Naive thymus-derived CD4-positive, alpha-beta T cell (primary cell): ENCODE measurements around the gene CDYL. TPM values are rescaled to one million over a fixed set of nuclear protein-coding genes. Genes with fewer than 3 reads are reported as not detected.

ENCODE experiments used
- ATAC-seq: fragments of 150-1000 bp; cut with Tn5 transposase; 2 replicates; pipeline ENCODE4 v1.10.0; 2021; ENCODE audit warnings: mild to moderate bottlenecking, moderate library complexity
- CTCF ChIA-PET: fragments of 350-600 bp; sonication (Branson Sonifier 250); formaldehyde crosslinking; loops from one replicate; lab custom pipeline; 2021; ENCODE audit warnings: antibody characterized with exemption; lab: Charles Lee
- POLR2A ChIA-PET: fragments of 350-600 bp; sonication (Branson Sonifier 250); formaldehyde crosslinking; loops from one replicate; lab custom pipeline; 2021; ENCODE audit warnings: antibody characterized with exemption, inconsistent platforms; lab: Charles Lee
- DNase-seq, 9 donors: peaks; one replicate each; pipeline versions ENCODE4 v3.0.0 to v3.0.0-alpha.2; 2020 to 2022; ENCODE audit warnings: mixed read lengths in 1 of 9
- H3K27ac ChIP-seq: one replicate; pipeline ENCODE4 v1.7.0; 2013; ENCODE audit warnings: mild to moderate bottlenecking, low read depth, low read length, moderate library complexity
- H3K27me3 ChIP-seq, 2 donors: one replicate each; pipeline ENCODE4 v1.7.0; 2013; ENCODE audit warnings: low read length in 2 of 2, mild to moderate bottlenecking in 2 of 2, moderate library complexity in 2 of 2; ENCODE audit not compliant: control insufficient read depth in 2 of 2, insufficient read depth in 2 of 2
- H3K36me3 ChIP-seq, 3 experiments: 1 replicate in 2 of 3; 2 replicates in 1 of 3; pipeline ENCODE4 v1.7.0; 2013; ENCODE audit warnings: low read length in 3 of 3, mild to moderate bottlenecking in 3 of 3, moderate library complexity in 1 of 3; ENCODE audit not compliant: insufficient read depth in 3 of 3, control insufficient read depth in 2 of 3
- H3K4me1 ChIP-seq, 2 donors: one replicate each; pipeline ENCODE4 v1.7.0; 2013; ENCODE audit warnings: low read length in 2 of 2, mild to moderate bottlenecking in 2 of 2, moderate library complexity in 1 of 2; ENCODE audit not compliant: control insufficient read depth in 2 of 2, insufficient read depth in 2 of 2
- H3K4me3 ChIP-seq: 2 replicates; pipeline ENCODE4 v1.7.0; 2013; ENCODE audit warnings: mild to moderate bottlenecking, low read length
- H3K9me3 ChIP-seq, 3 experiments: 1 replicate in 2 of 3; 2 replicates in 1 of 3; pipeline ENCODE4 v1.7.0; 2013; ENCODE audit warnings: low read length in 3 of 3; ENCODE audit not compliant: control insufficient read depth in 2 of 3
- H3K27ac Mint-ChIP-seq, 9 donors: one replicate each; pipeline ENCODE4 v1.8.0; 2020 to 2022; ENCODE audit warnings: mixed read lengths in 9 of 9, mild to moderate bottlenecking in 8 of 9, moderate library complexity in 5 of 9, inconsistent platforms in 2 of 9
- H3K27me3 Mint-ChIP-seq, 5 donors: one replicate each; pipeline ENCODE4 v1.8.0; 2021 to 2022; ENCODE audit warnings: mixed read lengths in 5 of 5, mild to moderate bottlenecking in 1 of 5
- H3K36me3 Mint-ChIP-seq, 5 donors: one replicate each; pipeline ENCODE4 v1.8.0; 2020 to 2022; ENCODE audit warnings: mixed read lengths in 5 of 5, mild to moderate bottlenecking in 3 of 5, inconsistent platforms in 1 of 5
- H3K4me1 Mint-ChIP-seq, 7 donors: one replicate each; pipeline ENCODE4 v1.8.0; 2020 to 2022; ENCODE audit warnings: mixed read lengths in 7 of 7, mild to moderate bottlenecking in 3 of 7, inconsistent platforms in 1 of 7
- H3K4me3 Mint-ChIP-seq, 10 donors: one replicate each; pipeline ENCODE4 v1.8.0; 2020 to 2022; ENCODE audit warnings: mild to moderate bottlenecking in 10 of 10, mixed read lengths in 10 of 10, moderate library complexity in 6 of 10, inconsistent platforms in 2 of 10
- H3K9me3 Mint-ChIP-seq, 11 donors: one replicate each; pipeline ENCODE4 v1.8.0; 2020 to 2022; ENCODE audit warnings: mixed read lengths in 11 of 11, mild to moderate bottlenecking in 4 of 11, inconsistent platforms in 1 of 11, moderate library complexity in 1 of 11
- intact Hi-C, 2 donors: fragments of 100-400 bp; cut with micrococcal nuclease; formaldehyde crosslinking; loops; one replicate each; pipeline ENCODE4 v1.15.1; 2023
- polyA plus RNA-seq, 2 donors: library from polyadenylated mRNA; unstranded; fragments of 300-500 nt; fragmentation: Illumina TruSeq; gene quantifications; one replicate each; pipeline ENCODE4 v1.2.3, GENCODE V29; 2021
- total RNA-seq, 6 experiments: library from RNA in 5 of 6; stranded (reverse) in 5 of 6; gene quantifications; 1 replicate in 5 of 6; 2 replicates in 1 of 6; pipeline ENCODE4 v1.2.3 and lab custom pipeline; 2021 to 2026

CDYL gene
- total and polyA plus RNA-seq, 7 experiments from 2014 or later, result 3.6 to 43.3 (median 32.3) TPM

DNA sequence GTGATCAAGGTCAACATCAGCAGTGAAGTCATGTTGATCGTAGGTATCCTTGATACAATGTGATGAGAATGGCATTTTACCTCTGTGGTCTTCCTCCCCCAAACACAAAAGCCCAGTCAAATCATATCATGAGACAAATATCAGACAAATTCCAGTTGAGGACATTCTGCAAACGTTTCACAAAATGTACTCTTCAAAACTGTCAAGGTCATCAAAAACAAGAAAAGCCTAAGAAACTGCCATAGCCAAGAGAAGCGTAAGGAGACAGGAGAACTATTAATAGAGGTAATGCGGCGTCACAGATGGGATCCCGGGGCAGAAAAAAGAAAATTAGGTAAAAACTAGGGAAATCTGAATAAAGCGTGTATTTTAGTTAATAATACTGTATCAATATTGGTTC is 7.4 kb upstream of the CDYL start:
- Mint-ChIP-seq H3K27me3 (peaks cover 0 to 37% (median 0%) of the 10 kb centered on the region in 5 donors), H3K4me3 (no peak overlapping the region), H3K27ac (no peak overlapping the region), H3K9me3 (peaks cover 0 to 22% (median 6%) of the 10 kb centered on the region in 11 donors), H3K36me3 (no peaks in the 10 kb centered on the region), H3K4me1 (peaks cover 0 to 3% (median 0%) of the 10 kb centered on the region in 7 donors)
- H3K36me3 ChIP-seq, result no peaks in the 10 kb centered on the region
- intact Hi-C loops, result no loop called here
- no peaks in the 10 kb centered on the region for H3K4me1 ChIP-seq
- ChIA-PET POLR2A (no interaction called here), CTCF (no interaction called here)
- ATAC-seq, result no peak
- no peaks in the 10 kb centered on the region for H3K27me3 ChIP-seq
- no peak for DNase-seq
- H3K27ac ChIP-seq, result no peak overlapping the region
- no peaks in the 10 kb centered on the region for H3K9me3 ChIP-seq
- no peak overlapping the region for H3K4me3 ChIP-seq

DNA sequence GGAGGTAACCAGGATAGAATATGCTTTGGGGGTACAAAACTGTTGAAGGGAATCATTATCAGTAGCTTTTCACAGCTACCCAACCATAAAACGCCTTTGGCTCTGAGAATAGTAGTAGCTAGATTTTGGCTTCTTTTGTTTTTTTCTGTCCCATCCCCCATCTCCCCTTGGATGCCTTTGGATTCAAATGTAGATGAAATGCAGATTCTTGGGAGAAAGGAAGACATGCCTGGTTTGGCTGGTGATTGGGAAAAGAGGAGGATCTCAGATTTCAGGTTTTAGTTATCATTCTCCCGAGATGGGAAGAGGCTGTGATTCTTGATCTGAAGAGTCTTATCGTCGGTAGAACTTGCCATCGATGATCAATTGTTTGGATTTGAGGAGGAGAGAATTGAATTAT is 3.5 kb upstream of the CDYL start:
- Histone ChIP-seq H3K27me3 (no peaks in the 10 kb centered on the region), H3K36me3 (no peaks in the 10 kb centered on the region), H3K4me3 (no peak overlapping the region), H3K27ac (no peak overlapping the region), H3K4me1 (peaks cover 0 to 7% of the 10 kb centered on the region in 2 donors), H3K9me3 (no peaks in the 10 kb centered on the region)
- ChIA-PET CTCF (no interaction called here), POLR2A (no interaction called here)
- intact Hi-C loops, result loop anchor here in 1 of 2 donors (10.0 kb wide), 1 partner anchor 1768 kb away; no protein-coding TSS in a partner anchor
- DNase-seq (no peak), ATAC-seq (no peak)
- H3K27ac Mint-ChIP-seq, result no peak overlapping the region
- H3K36me3 Mint-ChIP-seq, result peaks cover 0 to 3% (median 0%) of the 10 kb centered on the region in 5 donors
- H3K9me3 Mint-ChIP-seq, result peaks cover 0 to 11% (median 3%) of the 10 kb centered on the region in 11 donors
- peaks cover 14 to 19% (median 16%) of the 10 kb centered on the region in 7 donors for H3K4me1 Mint-ChIP-seq
- H3K4me3 Mint-ChIP-seq, result no peak overlapping the region
- H3K27me3 Mint-ChIP-seq, result peaks cover 0 to 44% (median 0%) of the 10 kb centered on the region in 5 donors

DNA sequence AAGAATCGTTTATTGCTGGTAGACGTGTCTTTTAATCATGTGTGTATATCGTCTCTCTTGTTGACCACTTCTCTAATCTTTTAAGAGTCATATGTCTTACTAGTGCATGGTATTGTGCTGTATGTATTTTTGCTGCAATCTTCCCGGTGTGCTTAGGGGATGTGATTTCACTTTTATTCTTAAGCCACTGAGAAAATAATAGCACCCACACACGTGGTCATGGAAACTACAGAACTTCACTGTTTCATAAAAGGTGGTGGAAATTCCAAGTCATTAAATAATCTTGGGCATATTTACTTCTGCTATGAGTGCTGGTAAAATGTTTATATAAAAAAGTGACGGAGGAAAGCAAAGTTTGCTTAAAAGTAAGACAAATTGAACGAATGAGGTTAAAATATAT is 3.0 kb upstream of the CDYL start:
- ATAC-seq, result no peak
- no peak overlapping the region for H3K4me3 Mint-ChIP-seq
- POLR2A ChIA-PET, result no interaction called here
- peaks cover 18 to 23% (median 20%) of the 10 kb centered on the region in 7 donors for H3K4me1 Mint-ChIP-seq
- peaks cover 0 to 10% of the 10 kb centered on the region in 2 donors for H3K4me1 ChIP-seq
- peaks cover 0 to 40% (median 0%) of the 10 kb centered on the region in 5 donors for H3K27me3 Mint-ChIP-seq
- intact Hi-C loops, result loop anchor here in 1 of 2 donors (10.0 kb wide), 1 partner anchor 1768 kb away; no protein-coding TSS in a partner anchor
- H3K4me3 ChIP-seq, result no peak overlapping the region
- no peaks in the 10 kb centered on the region for H3K27me3 ChIP-seq
- H3K27ac Mint-ChIP-seq, result no peak overlapping the region
- H3K9me3 ChIP-seq, result no peaks in the 10 kb centered on the region
- no peaks in the 10 kb centered on the region for H3K36me3 ChIP-seq
- no peak for DNase-seq
- CTCF ChIA-PET, result no interaction called here
- H3K36me3 Mint-ChIP-seq, result peaks cover 0 to 7% (median 0%) of the 10 kb centered on the region in 5 donors
- peaks cover 0 to 12% (median 4%) of the 10 kb centered on the region in 11 donors for H3K9me3 Mint-ChIP-seq
- no peak overlapping the region for H3K27ac ChIP-seq

DNA sequence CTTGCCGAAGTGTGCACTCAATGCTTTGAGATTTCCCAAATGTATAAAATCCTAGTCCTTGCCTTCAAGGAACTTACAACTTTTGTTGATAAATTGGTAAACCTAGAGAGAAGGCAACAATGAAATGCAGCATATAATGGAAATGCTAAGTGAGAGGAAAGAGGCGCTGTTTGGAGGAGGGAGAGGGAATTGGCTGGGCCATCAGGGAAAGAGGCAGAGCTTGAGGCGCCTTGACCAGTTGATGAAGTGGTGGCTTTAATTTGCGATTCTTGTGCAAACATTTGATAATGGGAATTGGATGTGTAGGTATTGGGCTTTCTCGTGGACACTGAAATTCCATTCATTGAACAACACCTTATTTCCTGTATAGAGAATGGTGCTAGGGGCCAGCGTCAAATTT is 1.9 kb upstream of the CDYL start:
- no peaks in the 10 kb centered on the region for H3K9me3 ChIP-seq
- no peaks in the 10 kb centered on the region for H3K27me3 ChIP-seq
- intact Hi-C loops, result loop anchor here in 1 of 2 donors (2.0 to 10.0 kb wide), 2 partner anchors 753 to 1769 kb away; a partner anchor contains a TSS
- ATAC-seq (no peak), DNase-seq (no peak)
- peaks cover 0 to 10% of the 10 kb centered on the region in 2 donors for H3K4me1 ChIP-seq
- Mint-ChIP-seq H3K4me3 (peak overlapping the region; percentile 84 to 96 (median 93)), H3K4me1 (peaks cover 27 to 35% (median 31%) of the 10 kb centered on the region in 7 donors), H3K27me3 (peaks cover 0 to 38% (median 0%) of the 10 kb centered on the region in 5 donors), H3K36me3 (peaks cover 0 to 15% (median 0%) of the 10 kb centered on the region in 5 donors), H3K9me3 (peaks cover 0 to 20% (median 4%) of the 10 kb centered on the region in 11 donors), H3K27ac (peak overlapping the region; percentile 51 to 94 (median 87))
- H3K27ac ChIP-seq, result no peak overlapping the region
- no peaks in the 10 kb centered on the region for H3K36me3 ChIP-seq
- ChIA-PET POLR2A (interaction anchor here (0.6 kb wide), 1 partner anchor 1746 kb away, joined by 3 read pairs; no protein-coding TSS in a partner anchor), CTCF (no interaction called here)
- H3K4me3 ChIP-seq, result no peak overlapping the region

DNA sequence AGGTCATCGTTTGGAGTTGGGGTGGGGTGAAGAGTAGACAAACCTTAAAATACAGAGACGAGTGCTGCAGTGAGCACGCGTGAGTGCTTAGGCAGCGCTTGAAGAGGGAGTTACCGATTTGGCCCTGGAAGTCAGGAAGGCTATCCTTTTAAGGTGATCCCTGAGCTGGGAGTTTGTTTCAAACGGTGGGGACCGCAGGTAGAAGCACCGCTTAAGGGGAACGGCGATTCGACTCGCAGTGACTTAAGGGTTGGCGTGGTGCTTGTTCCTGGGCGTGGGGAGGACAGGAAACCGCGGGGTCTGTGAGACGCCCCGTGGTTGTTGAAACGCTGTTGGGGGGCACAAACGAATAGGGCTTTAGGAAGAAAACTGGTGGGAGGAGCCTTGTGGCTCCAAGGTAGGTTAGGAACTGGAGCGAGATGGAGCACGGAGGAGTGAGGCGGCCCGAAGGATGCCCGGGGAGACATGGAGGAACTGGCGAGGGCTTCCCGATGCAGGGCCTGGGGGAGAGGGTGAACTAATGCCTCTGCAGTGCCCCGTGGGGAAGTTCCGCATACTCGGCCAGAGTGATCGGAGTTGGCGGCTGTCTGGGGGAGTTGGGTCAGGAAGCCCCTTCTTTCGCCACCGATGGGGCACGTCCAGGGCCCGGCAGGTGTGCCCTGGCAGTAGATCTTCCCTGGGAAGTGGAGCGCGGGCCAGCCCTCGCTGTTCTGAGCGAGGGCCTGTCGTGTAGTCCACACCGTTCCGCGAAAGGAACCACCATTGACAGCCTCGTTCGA is 1.3 kb upstream of the CDYL start:
- peaks cover 28 to 39% (median 37%) of the 10 kb centered on the region in 7 donors for H3K4me1 Mint-ChIP-seq
- ChIA-PET CTCF (no interaction called here), POLR2A (interaction anchor here (1.7 kb wide), 1 partner anchor 11 kb away, joined by 5 read pairs; no protein-coding TSS in a partner anchor)
- peaks cover 0 to 17% (median 0%) of the 10 kb centered on the region in 5 donors for H3K36me3 Mint-ChIP-seq
- peak overlapping the region; percentile 51 to 94 (median 87) for H3K27ac Mint-ChIP-seq
- Histone ChIP-seq H3K9me3 (no peaks in the 10 kb centered on the region), H3K27ac (peak overlapping the region; percentile 33), H3K4me3 (peak overlapping the region; percentile 58), H3K27me3 (no peaks in the 10 kb centered on the region), H3K36me3 (no peaks in the 10 kb centered on the region), H3K4me1 (peaks cover 0 to 10% of the 10 kb centered on the region in 2 donors)
- peaks cover 0 to 20% (median 4%) of the 10 kb centered on the region in 11 donors for H3K9me3 Mint-ChIP-seq
- no peak for ATAC-seq
- peak in 8 of 9 donors; percentile 12 to 37 (median 26) for DNase-seq
- peaks cover 0 to 38% (median 0%) of the 10 kb centered on the region in 5 donors for H3K27me3 Mint-ChIP-seq
- peak overlapping the region; percentile 84 to 96 (median 93) for H3K4me3 Mint-ChIP-seq
- intact Hi-C loops, result loop anchor here (1.0 to 10.0 kb wide), 9 partner anchors 162 to 1770 kb away; partner anchors contain the start of genes ECI2 (in 2 of the 2) and NRN1 (in 1 of the 2)

DNA sequence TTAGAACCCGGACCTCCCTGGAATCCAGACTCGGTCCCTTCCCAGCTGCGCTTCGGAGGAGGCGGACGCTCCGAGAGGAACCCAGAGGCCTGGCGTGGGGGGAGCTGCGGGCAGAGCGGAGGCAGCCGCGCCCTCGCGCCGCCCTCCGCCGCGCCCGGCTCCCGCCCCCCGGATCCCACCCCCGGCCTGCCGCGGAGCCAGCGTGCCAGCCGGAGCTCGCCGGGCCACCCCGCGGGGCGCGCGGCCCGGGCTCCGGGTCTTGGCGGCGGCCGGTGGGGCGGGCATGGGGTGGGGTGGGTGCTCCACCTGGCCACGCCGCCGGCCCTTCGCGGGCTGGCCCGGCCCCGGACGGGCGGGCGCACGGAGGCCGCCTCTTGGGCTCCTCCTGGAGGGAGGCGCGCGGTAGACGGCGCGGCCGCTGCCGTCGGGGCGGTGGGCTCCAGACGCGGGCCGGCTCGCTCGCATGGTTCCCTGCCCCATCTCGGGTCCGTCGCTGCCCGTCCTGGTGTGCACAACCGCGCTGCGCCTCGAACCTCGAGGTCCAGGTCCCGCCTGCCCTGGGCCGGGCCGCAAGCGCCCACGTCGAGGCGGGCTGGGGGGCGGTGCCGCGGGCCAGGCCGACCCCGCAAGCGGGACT is 592 bp upstream of the CDYL start:
- Histone ChIP-seq H3K27me3 (no peaks in the 10 kb centered on the region), H3K36me3 (no peaks in the 10 kb centered on the region), H3K9me3 (no peaks in the 10 kb centered on the region), H3K4me3 (peak overlapping the region; percentile 58), H3K4me1 (peaks cover 0 to 10% of the 10 kb centered on the region in 2 donors), H3K27ac (peak overlapping the region; percentile 63)
- Mint-ChIP-seq H3K36me3 (peaks cover 0 to 19% (median 0%) of the 10 kb centered on the region in 5 donors), H3K4me3 (peak overlapping the region; percentile 84 to 96 (median 93)), H3K27ac (peak overlapping the region in 7 of 9 donors; percentile 77 to 94 (median 91)), H3K27me3 (peaks cover 0 to 38% (median 0%) of the 10 kb centered on the region in 5 donors), H3K4me1 (peaks cover 31 to 46% (median 43%) of the 10 kb centered on the region in 7 donors), H3K9me3 (peaks cover 0 to 20% (median 4%) of the 10 kb centered on the region in 11 donors)
- intact Hi-C loops, result loop anchor here (1.0 to 10.0 kb wide), 13 partner anchors 31 to 1771 kb away; partner anchors contain the start of genes ECI2 (in 2 of the 2), FARS2 (in 1 of the 2), LYRM4 (in 1 of the 2) and NRN1 (in 1 of the 2)
- ChIA-PET POLR2A (interaction anchor here (0.8 to 1.7 kb wide), 3 partner anchors 10 to 228 kb away, joined by 3 to 5 read pairs (median 4); partner anchors contain the start of gene RPP40), CTCF (no interaction called here)
- DNase-seq, result peak in 4 of 9 donors; percentile 37 to 75 (median 61)
- ATAC-seq, result peak; percentile 71
